Right renal cortex interstitium (tissue), 3 donors: ENCODE data around the gene UBE2E2. TPM values are rescaled to one million over a fixed set of nuclear protein-coding genes. Genes with fewer than 3 reads are reported as not detected.

Experiments
- DNase-seq, 3 donors: peaks; one replicate each; pipeline ENCODE4 v3.0.0-alpha.2; 2013; ENCODE audit warnings: low read depth in 3 of 3, low spot score in 2 of 3
- polyA plus RNA-seq, 3 donors: library from polyadenylated mRNA; unstranded; fragments of 120-200 nt; gene quantifications; one replicate each; pipeline ENCODE4 v1.2.1, GENCODE V29; 2013; ENCODE audit not compliant: insufficient read length in 3 of 3

UBE2E2 gene
- polyA plus RNA-seq, 3 donors, result 54.3 to 71.0 (median 62.4) TPM

GRCh38 chr3:23565041-23565775, 362.1 kb downstream of the UBE2E2 start:
- DNase-seq, result no peak

GRCh38 chr3:23566499-23566898, 363.4 kb downstream of the UBE2E2 start:
- no peak for DNase-seq

- no peak for DNase-seq
Measured at GRCh38 chr3:23567917-23568316, 364.8 kb downstream of the UBE2E2 start.

- no peak for DNase-seq
Measured at GRCh38 chr3:23573827-23574226, 370.7 kb downstream of the UBE2E2 start.

- no peak for DNase-seq
Measured at GRCh38 chr3:23574822-23575315, 371.7 kb downstream of the UBE2E2 start.

GRCh38 chr3:23575697-23576096, 372.6 kb downstream of the UBE2E2 start:
- no peak for DNase-seq

- DNase-seq, result no peak
Measured at GRCh38 chr3:23576379-23576959, 373.3 kb downstream of the UBE2E2 start.

GRCh38 chr3:23580096-23580713, 377.1 kb downstream of the UBE2E2 start:
- DNase-seq, result no peak

- DNase-seq, result no peak
Measured at GRCh38 chr3:23583980-23584740, 381.0 kb downstream of the UBE2E2 start.

- no peak for DNase-seq
Measured at GRCh38 chr3:23587513-23587912, 384.4 kb downstream of the UBE2E2 start.

- DNase-seq, result no peak
Measured at GRCh38 chr3:23588547-23588946, 385.4 kb downstream of the UBE2E2 start.

GRCh38 chr3:23589602-23590001, 386.5 kb downstream of the UBE2E2 start:
- no peak for DNase-seq

- no peak for DNase-seq
Measured at GRCh38 chr3:23590424-23591273, 387.5 kb downstream of the UBE2E2 start.

- DNase-seq, result no peak
Measured at GRCh38 chr3:23591374-23591773, 388.2 kb downstream of the UBE2E2 start.

- no peak for DNase-seq
Measured at GRCh38 chr3:23592961-23593931, 390.1 kb downstream of the UBE2E2 start.

GRCh38 chr3:23594066-23594465, 390.9 kb downstream of the UBE2E2 start:
- no peak for DNase-seq

GRCh38 chr3:23594894-23595670, 392.0 kb downstream of the UBE2E2 start:
- DNase-seq, result no peak

- no peak for DNase-seq
Measured at GRCh38 chr3:23595851-23596250, 392.7 kb downstream of the UBE2E2 start.
